HL-60 (cell line): ENCODE results near the gene EIF4EBP2.

Experiments
- CTCF ChIP-seq: IDR thresholded peaks from one replicate; pipeline ENCODE4 v1.5.1; 2011; ENCODE audit warnings: low read length, control low read depth, inconsistent platforms; ENCODE audit not compliant: insufficient read depth
- POLR2AphosphoS5 ChIP-seq: IDR thresholded peaks from 2 replicates; pipeline ENCODE4 v1.6.1; 2012; ENCODE audit warnings: low read depth
- REST ChIP-seq: IDR thresholded peaks from 2 replicates; pipeline ENCODE4 v1.6.1; 2012; ENCODE audit warnings: low read depth; ENCODE audit not compliant: insufficient replicate concordance
- SPI1 ChIP-seq: IDR thresholded peaks from 2 replicates; pipeline ENCODE4 v1.6.1; 2012; ENCODE audit warnings: low read depth, mild to moderate bottlenecking, borderline replicate concordance

- no peak for TF ChIP-seq CTCF
- TF ChIP-seq POLR2AphosphoS5: no peak
- no peak for TF ChIP-seq REST
- TF ChIP-seq SPI1: no peak
Measured at GRCh38 chr10:70359017-70359550, 44.9 kb upstream of the EIF4EBP2 start.
